Caco-2 (cell line): ENCODE measurements around the gene USP38. TPM values are rescaled to one million over a fixed set of nuclear protein-coding genes. Genes with fewer than 3 reads are reported as not detected.

ENCODE experiments used
- BruUV-seq: library from RNA; stranded (reverse); fragments of 400-500 nt; replicated peaks from 2 replicates; lab custom pipeline; 2021; lab: Mats Ljungman, UMichigan
- CTCF ChIA-PET: fragments of 300-600 bp; sonication (Branson Sonifier 250); formaldehyde crosslinking; loops from one replicate; lab custom pipeline; 2022; ENCODE audit warnings: antibody characterized with exemption; lab: Charles Lee
- POLR2A ChIA-PET: fragments of 300-600 bp; sonication (Branson Sonifier 250); formaldehyde crosslinking; loops from one replicate; lab custom pipeline; 2022; ENCODE audit warnings: antibody characterized with exemption; lab: Charles Lee
- DNase-seq, 2 experiments: peaks; one replicate each; pipeline versions ENCODE4 v3.0.0 to v3.0.0-alpha.2; 2020 to 2022
- H3K27me3 ChIP-seq: replicated peaks from 2 replicates; pipeline ENCODE4 v1.6.0; 2011; ENCODE audit warnings: low read length; ENCODE audit not compliant: control insufficient read depth, insufficient read depth
- H3K36me3 ChIP-seq: 2 replicates; pipeline ENCODE4 v1.5.1; 2011; ENCODE audit warnings: low read length; ENCODE audit not compliant: control insufficient read depth, insufficient read depth
- H3K4me1 ChIP-seq: fragments of 250-450 bp; sonication (Bioruptor Pico); 2 replicates; pipeline ENCODE4 v1.5.1; 2020; ENCODE audit warnings: mild to moderate bottlenecking
- H3K4me3 ChIP-seq: 2 replicates; pipeline ENCODE4 v1.5.1; 2011; ENCODE audit warnings: low read depth, mild to moderate bottlenecking, control low read depth, low read length
- H3K9me3 ChIP-seq: fragments of 250-450 bp; sonication (Bioruptor Pico); 2 replicates; pipeline ENCODE4 v1.5.1; 2020; ENCODE audit warnings: mild to moderate bottlenecking, moderate library complexity
- H3K27ac Mint-ChIP-seq: one replicate; pipeline ENCODE4 v1.8.0; 2022; ENCODE audit warnings: mixed read lengths; ENCODE audit not compliant: unreplicated experiment
- H3K27me3 Mint-ChIP-seq: one replicate; pipeline ENCODE4 v1.8.0; 2022; ENCODE audit warnings: mixed read lengths; ENCODE audit not compliant: insufficient read depth, unreplicated experiment
- H3K36me3 Mint-ChIP-seq: one replicate; pipeline ENCODE4 v1.8.0; 2022; ENCODE audit warnings: mild to moderate bottlenecking, mixed read lengths; ENCODE audit not compliant: insufficient read depth, unreplicated experiment
- H3K4me1 Mint-ChIP-seq: one replicate; pipeline ENCODE4 v1.8.0; 2022; ENCODE audit warnings: low read depth, mixed read lengths; ENCODE audit not compliant: unreplicated experiment
- H3K4me3 Mint-ChIP-seq: one replicate; pipeline ENCODE4 v1.8.0; 2022; ENCODE audit warnings: mild to moderate bottlenecking, moderate library complexity, mixed read lengths; ENCODE audit not compliant: unreplicated experiment
- H3K9me3 Mint-ChIP-seq: one replicate; pipeline ENCODE4 v1.8.0; 2022; ENCODE audit warnings: mixed read lengths; ENCODE audit not compliant: unreplicated experiment
- intact Hi-C: fragments of 100-400 bp; cut with micrococcal nuclease; formaldehyde crosslinking; loops from one replicate; pipeline ENCODE4 v1.10.0; 2022; ENCODE audit not compliant: unreplicated experiment
- total RNA-seq: library from RNA; stranded (reverse); gene quantifications from 2 replicates; pipeline ENCODE4 v1.2.3, GENCODE V29; 2022
- TF ChIP-seq, protein P1 (sequence below), 2 experiments: fragments of 200-600 bp in 1 of 2; IDR thresholded peaks; 1 replicate in 1 of 2; 2 replicates in 1 of 2; pipeline versions ENCODE4 v1.5.1 to v1.8.0; 2011 to 2022; ENCODE audit warnings: antibody characterized with exemption in 1 of 2, control low read depth in 1 of 2, inconsistent platforms in 1 of 2, low read depth in 1 of 2, low read length in 1 of 2, mild to moderate bottlenecking in 1 of 2, moderate library complexity in 1 of 2; ENCODE audit not compliant: insufficient read depth in 1 of 2, severe bottlenecking in 1 of 2, unreplicated experiment in 1 of 2

The USP38 gene
- total RNA-seq, 1 experiment from 2014 or later: 19.8 TPM

DNA sequence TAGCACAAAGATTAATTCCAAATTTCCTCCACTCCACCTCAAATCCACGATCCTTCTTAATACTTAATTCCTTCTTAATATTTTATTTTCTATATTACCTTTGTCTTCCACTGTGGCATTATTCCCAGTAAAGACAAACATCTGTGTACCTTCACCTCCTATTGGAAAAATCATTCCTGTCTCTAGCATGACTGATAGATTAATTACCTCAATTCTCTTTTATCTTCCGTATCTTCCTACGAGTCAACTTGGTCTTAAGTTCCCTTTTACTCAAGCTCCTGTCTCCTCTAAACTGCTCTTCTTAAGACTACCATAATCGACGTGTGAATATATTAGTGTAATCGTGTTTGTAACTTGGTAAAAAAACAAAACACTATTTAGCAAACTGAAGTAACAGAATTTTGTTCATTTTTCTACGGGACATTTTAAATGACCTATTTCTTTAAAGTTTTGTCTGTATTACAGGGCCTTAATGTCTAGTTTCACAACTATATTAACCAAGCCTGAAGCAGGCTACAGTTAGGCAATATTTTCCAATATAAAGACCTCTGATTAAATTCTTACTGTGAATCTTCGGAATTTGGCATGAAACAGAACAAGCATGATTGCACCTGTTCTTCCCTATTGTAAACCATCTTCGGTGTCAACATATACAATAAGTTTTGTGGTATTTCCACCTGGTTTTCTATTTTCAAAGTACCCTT is 1.1 kb upstream of the USP38 start:
- no peaks in the 10 kb centered on the region for H3K9me3 Mint-ChIP-seq
- H3K4me3 Mint-ChIP-seq: peak overlapping the region; percentile 89
- ChIA-PET POLR2A (no interaction called here), CTCF (no interaction called here)
- intact Hi-C loops: loop anchor here (1.0 kb wide), 2 partner anchors 88 to 330 kb away; partner anchors contain the start of gene SMARCA5
- peak overlapping the region; percentile 96 for H3K27ac Mint-ChIP-seq
- peaks cover 31% of the 10 kb centered on the region for H3K36me3 Mint-ChIP-seq
- DNase-seq: no peak
- peaks cover 23% of the 10 kb centered on the region for H3K4me1 Mint-ChIP-seq
- peaks cover 18% of the 10 kb centered on the region for H3K4me1 ChIP-seq
- no peaks in the 10 kb centered on the region for H3K27me3 Mint-ChIP-seq
- H3K27me3 ChIP-seq: no peaks in the 10 kb centered on the region
- no peaks in the 10 kb centered on the region for H3K9me3 ChIP-seq
- peak overlapping the region; percentile 67 for H3K4me3 ChIP-seq
- no peaks in the 10 kb centered on the region for H3K36me3 ChIP-seq
- TF ChIP-seq, protein P1, sequence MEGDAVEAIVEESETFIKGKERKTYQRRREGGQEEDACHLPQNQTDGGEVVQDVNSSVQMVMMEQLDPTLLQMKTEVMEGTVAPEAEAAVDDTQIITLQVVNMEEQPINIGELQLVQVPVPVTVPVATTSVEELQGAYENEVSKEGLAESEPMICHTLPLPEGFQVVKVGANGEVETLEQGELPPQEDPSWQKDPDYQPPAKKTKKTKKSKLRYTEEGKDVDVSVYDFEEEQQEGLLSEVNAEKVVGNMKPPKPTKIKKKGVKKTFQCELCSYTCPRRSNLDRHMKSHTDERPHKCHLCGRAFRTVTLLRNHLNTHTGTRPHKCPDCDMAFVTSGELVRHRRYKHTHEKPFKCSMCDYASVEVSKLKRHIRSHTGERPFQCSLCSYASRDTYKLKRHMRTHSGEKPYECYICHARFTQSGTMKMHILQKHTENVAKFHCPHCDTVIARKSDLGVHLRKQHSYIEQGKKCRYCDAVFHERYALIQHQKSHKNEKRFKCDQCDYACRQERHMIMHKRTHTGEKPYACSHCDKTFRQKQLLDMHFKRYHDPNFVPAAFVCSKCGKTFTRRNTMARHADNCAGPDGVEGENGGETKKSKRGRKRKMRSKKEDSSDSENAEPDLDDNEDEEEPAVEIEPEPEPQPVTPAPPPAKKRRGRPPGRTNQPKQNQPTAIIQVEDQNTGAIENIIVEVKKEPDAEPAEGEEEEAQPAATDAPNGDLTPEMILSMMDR (IDR thresholded peaks at IDR 0.05; ENCODE audit: insufficient read depth in 1 of 2, low read depth in 1 of 2, low read length in 1 of 2, severe bottlenecking in 1 of 2, unreplicated experiment in 1 of 2): no peak
- BruUV-seq: TSS peak; percentile 95

DNA sequence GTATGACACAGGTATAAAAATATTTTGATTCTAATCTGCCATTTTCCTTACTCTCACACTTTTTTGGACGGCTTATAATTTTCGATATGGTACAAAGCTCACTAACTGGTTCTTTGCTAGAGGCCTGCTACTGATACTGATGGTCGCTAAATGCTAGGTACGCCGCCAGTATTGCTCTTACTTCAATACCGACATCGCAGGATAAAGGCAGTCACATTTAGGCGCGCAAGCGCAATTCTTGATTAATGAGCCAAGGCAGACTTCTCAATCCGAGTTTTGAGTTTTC is 557 bp upstream of the USP38 start:
- peak overlapping the region; percentile 96 for H3K27ac Mint-ChIP-seq
- H3K36me3 Mint-ChIP-seq: peaks cover 36% of the 10 kb centered on the region
- Histone ChIP-seq H3K4me3 (peak overlapping the region; percentile 67), H3K9me3 (no peaks in the 10 kb centered on the region), H3K27me3 (no peaks in the 10 kb centered on the region), H3K36me3 (no peaks in the 10 kb centered on the region), H3K4me1 (peaks cover 14% of the 10 kb centered on the region)
- no peak for DNase-seq
- peaks cover 24% of the 10 kb centered on the region for H3K4me1 Mint-ChIP-seq
- BruUV-seq: no TSS peak
- H3K4me3 Mint-ChIP-seq: peak overlapping the region; percentile 89
- H3K9me3 Mint-ChIP-seq: no peaks in the 10 kb centered on the region
- TF ChIP-seq, protein P1 (IDR thresholded peaks at IDR 0.05; ENCODE audit: insufficient read depth in 1 of 2, low read depth in 1 of 2, low read length in 1 of 2, severe bottlenecking in 1 of 2, unreplicated experiment in 1 of 2): no peak
- intact Hi-C loops: loop anchor here (1.0 kb wide), 2 partner anchors 89 to 329 kb away; partner anchors contain the start of gene SMARCA5
- no peaks in the 10 kb centered on the region for H3K27me3 Mint-ChIP-seq
- POLR2A ChIA-PET: interaction anchor here (0.9 kb wide), 1 partner anchor 89 kb away, joined by 3 read pairs; no protein-coding TSS in a partner anchor
- CTCF ChIA-PET: no interaction called here

GRCh38 chr4:143185253-143186107 is 763 bp downstream of the USP38 start:
- ChIA-PET POLR2A (interaction anchor here (1.0 kb wide), 1 partner anchor 328 kb away, joined by 3 read pairs; the partner anchor contains the start of gene SMARCA5), CTCF (no interaction called here)
- TF ChIP-seq, protein P1 (IDR thresholded peaks at IDR 0.05; ENCODE audit: insufficient read depth in 1 of 2, low read depth in 1 of 2, low read length in 1 of 2, severe bottlenecking in 1 of 2, unreplicated experiment in 1 of 2): no peak
- Histone ChIP-seq H3K27me3 (no peaks in the 10 kb centered on the region), H3K36me3 (no peaks in the 10 kb centered on the region), H3K4me3 (peak overlapping the region; percentile 96), H3K4me1 (peaks cover 13% of the 10 kb centered on the region; the same call in 1 of the 2 replicates), H3K9me3 (no peaks in the 10 kb centered on the region)
- H3K27ac Mint-ChIP-seq: peak overlapping the region; percentile 95
- intact Hi-C loops: no loop called here
- peak overlapping the region; percentile 89 for H3K4me3 Mint-ChIP-seq
- no peaks in the 10 kb centered on the region for H3K27me3 Mint-ChIP-seq
- H3K4me1 Mint-ChIP-seq: peaks cover 33% of the 10 kb centered on the region
- H3K36me3 Mint-ChIP-seq: peaks cover 49% of the 10 kb centered on the region
- H3K9me3 Mint-ChIP-seq: no peaks in the 10 kb centered on the region
- BruUV-seq: TSS peak; percentile 24
- DNase-seq: peak; percentile 35 to 55
